Sigmoid colon (tissue), 4 donors: Measurements from ENCODE around the gene TRIM9.

Source experiments
- POLR2A ChIP-seq, 2 donors: fragments of 450-650 bp; IDR thresholded peaks; one replicate each; pipeline ENCODE4 v1.6.1; 2016; ENCODE audit warnings: antibody characterized with exemption in 2 of 2, mild to moderate bottlenecking in 2 of 2, moderate library complexity in 2 of 2
- POLR2AphosphoS5 ChIP-seq, 4 donors: sonication (generic); formaldehyde crosslinking; IDR thresholded peaks; one replicate each; pipeline ENCODE4 v1.6.1; 2017; ENCODE audit warnings: antibody characterized with exemption in 4 of 4
- TF ChIP-seq, protein P1 (sequence below), 4 experiments: fragments of 450-650 bp in 3 of 4; fragments of 200-600 bp in 1 of 4; IDR thresholded peaks; one replicate each; pipeline ENCODE4 v1.5.1; 2016 to 2019; ENCODE audit warnings: antibody characterized with exemption in 4 of 4, mild to moderate bottlenecking in 3 of 4, moderate library complexity in 2 of 4

GRCh38 chr14:51140338-51140737 lies 45.4 kb upstream of the TRIM9 start:
- TF ChIP-seq, protein P1, sequence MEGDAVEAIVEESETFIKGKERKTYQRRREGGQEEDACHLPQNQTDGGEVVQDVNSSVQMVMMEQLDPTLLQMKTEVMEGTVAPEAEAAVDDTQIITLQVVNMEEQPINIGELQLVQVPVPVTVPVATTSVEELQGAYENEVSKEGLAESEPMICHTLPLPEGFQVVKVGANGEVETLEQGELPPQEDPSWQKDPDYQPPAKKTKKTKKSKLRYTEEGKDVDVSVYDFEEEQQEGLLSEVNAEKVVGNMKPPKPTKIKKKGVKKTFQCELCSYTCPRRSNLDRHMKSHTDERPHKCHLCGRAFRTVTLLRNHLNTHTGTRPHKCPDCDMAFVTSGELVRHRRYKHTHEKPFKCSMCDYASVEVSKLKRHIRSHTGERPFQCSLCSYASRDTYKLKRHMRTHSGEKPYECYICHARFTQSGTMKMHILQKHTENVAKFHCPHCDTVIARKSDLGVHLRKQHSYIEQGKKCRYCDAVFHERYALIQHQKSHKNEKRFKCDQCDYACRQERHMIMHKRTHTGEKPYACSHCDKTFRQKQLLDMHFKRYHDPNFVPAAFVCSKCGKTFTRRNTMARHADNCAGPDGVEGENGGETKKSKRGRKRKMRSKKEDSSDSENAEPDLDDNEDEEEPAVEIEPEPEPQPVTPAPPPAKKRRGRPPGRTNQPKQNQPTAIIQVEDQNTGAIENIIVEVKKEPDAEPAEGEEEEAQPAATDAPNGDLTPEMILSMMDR (IDR thresholded peaks at IDR 0.05), result no peak
- TF ChIP-seq POLR2AphosphoS5 (IDR thresholded peaks at IDR 0.05) (no peak), POLR2A (IDR thresholded peaks at IDR 0.05) (no peak)
